HL-60 (cell line): ENCODE measurements around the gene SUCO.

Experiments used
- DNase-seq, 2 experiments: peaks; one replicate each; pipeline ENCODE4 v3.0.0-alpha.2; 2010 to 2020; ENCODE audit warnings: low read depth in 1 of 2, low spot score in 1 of 2
- H3K27ac ChIP-seq: fragments of 250-450 bp; sonication (Bioruptor Pico); replicated peaks from 2 replicates; pipeline ENCODE4 v1.5.1; 2020; ENCODE audit warnings: mild to moderate bottlenecking, moderate library complexity
- H3K27me3 ChIP-seq: fragments of 250-450 bp; sonication (Bioruptor Pico); 2 replicates; pipeline ENCODE4 v1.5.1; 2021; ENCODE audit warnings: mild to moderate bottlenecking, moderate library complexity; ENCODE audit not compliant: insufficient read depth, poor library complexity, severe bottlenecking
- H3K4me3 ChIP-seq: replicated peaks from 2 replicates; pipeline ENCODE4 v1.5.1; 2011; ENCODE audit warnings: mild to moderate bottlenecking, control low read depth, low read length; ENCODE audit not compliant: insufficient read depth
- GABPA ChIP-seq: IDR thresholded peaks from 2 replicates; pipeline ENCODE4 v1.6.1; 2012; ENCODE audit warnings: low read depth
- POLR2AphosphoS5 ChIP-seq: IDR thresholded peaks from 2 replicates; pipeline ENCODE4 v1.6.1; 2012; ENCODE audit warnings: low read depth
- SPI1 ChIP-seq: IDR thresholded peaks from 2 replicates; pipeline ENCODE4 v1.6.1; 2012; ENCODE audit warnings: low read depth, mild to moderate bottlenecking, borderline replicate concordance
- TF ChIP-seq, protein P1 (sequence below): IDR thresholded peaks from 2 replicates; pipeline ENCODE4 v1.6.1; 2012; ENCODE audit warnings: low read depth; ENCODE audit not compliant: insufficient replicate concordance
- TF ChIP-seq, protein P2 (sequence below): IDR thresholded peaks from one replicate; pipeline ENCODE4 v1.5.1; 2011; ENCODE audit warnings: low read length, control low read depth, inconsistent platforms; ENCODE audit not compliant: insufficient read depth

The SUCO gene

DNA sequence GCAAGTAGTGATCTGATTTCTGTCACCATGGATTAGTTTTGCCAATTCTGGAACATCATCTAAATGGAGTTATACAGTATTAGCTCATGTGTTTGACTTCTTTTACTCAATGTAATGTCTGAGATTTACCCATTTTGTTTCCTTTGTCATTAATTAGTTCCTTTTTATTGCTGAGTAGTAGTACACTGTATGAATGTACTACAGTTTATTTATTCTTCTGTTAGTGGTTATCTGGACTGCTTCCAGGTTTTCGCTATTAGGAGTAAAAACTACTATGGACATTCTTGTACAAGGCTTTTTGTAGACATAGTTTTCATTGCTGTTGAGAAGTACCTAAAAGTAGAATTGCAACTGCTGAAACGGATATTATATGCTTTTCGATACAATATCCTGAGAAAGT, 14.1 kb downstream of the SUCO start:
- H3K4me3 ChIP-seq, result no peak overlapping the region
- TF ChIP-seq SPI1 (no peak), GABPA (no peak), POLR2AphosphoS5 (no peak)
- TF ChIP-seq, protein P1, sequence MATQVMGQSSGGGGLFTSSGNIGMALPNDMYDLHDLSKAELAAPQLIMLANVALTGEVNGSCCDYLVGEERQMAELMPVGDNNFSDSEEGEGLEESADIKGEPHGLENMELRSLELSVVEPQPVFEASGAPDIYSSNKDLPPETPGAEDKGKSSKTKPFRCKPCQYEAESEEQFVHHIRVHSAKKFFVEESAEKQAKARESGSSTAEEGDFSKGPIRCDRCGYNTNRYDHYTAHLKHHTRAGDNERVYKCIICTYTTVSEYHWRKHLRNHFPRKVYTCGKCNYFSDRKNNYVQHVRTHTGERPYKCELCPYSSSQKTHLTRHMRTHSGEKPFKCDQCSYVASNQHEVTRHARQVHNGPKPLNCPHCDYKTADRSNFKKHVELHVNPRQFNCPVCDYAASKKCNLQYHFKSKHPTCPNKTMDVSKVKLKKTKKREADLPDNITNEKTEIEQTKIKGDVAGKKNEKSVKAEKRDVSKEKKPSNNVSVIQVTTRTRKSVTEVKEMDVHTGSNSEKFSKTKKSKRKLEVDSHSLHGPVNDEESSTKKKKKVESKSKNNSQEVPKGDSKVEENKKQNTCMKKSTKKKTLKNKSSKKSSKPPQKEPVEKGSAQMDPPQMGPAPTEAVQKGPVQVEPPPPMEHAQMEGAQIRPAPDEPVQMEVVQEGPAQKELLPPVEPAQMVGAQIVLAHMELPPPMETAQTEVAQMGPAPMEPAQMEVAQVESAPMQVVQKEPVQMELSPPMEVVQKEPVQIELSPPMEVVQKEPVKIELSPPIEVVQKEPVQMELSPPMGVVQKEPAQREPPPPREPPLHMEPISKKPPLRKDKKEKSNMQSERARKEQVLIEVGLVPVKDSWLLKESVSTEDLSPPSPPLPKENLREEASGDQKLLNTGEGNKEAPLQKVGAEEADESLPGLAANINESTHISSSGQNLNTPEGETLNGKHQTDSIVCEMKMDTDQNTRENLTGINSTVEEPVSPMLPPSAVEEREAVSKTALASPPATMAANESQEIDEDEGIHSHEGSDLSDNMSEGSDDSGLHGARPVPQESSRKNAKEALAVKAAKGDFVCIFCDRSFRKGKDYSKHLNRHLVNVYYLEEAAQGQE, result no peak
- TF ChIP-seq, protein P2, sequence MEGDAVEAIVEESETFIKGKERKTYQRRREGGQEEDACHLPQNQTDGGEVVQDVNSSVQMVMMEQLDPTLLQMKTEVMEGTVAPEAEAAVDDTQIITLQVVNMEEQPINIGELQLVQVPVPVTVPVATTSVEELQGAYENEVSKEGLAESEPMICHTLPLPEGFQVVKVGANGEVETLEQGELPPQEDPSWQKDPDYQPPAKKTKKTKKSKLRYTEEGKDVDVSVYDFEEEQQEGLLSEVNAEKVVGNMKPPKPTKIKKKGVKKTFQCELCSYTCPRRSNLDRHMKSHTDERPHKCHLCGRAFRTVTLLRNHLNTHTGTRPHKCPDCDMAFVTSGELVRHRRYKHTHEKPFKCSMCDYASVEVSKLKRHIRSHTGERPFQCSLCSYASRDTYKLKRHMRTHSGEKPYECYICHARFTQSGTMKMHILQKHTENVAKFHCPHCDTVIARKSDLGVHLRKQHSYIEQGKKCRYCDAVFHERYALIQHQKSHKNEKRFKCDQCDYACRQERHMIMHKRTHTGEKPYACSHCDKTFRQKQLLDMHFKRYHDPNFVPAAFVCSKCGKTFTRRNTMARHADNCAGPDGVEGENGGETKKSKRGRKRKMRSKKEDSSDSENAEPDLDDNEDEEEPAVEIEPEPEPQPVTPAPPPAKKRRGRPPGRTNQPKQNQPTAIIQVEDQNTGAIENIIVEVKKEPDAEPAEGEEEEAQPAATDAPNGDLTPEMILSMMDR, result no peak
- DNase-seq, result no peak
- H3K27me3 ChIP-seq, result no peaks in the 10 kb centered on the region
- no peak overlapping the region for H3K27ac ChIP-seq

DNA sequence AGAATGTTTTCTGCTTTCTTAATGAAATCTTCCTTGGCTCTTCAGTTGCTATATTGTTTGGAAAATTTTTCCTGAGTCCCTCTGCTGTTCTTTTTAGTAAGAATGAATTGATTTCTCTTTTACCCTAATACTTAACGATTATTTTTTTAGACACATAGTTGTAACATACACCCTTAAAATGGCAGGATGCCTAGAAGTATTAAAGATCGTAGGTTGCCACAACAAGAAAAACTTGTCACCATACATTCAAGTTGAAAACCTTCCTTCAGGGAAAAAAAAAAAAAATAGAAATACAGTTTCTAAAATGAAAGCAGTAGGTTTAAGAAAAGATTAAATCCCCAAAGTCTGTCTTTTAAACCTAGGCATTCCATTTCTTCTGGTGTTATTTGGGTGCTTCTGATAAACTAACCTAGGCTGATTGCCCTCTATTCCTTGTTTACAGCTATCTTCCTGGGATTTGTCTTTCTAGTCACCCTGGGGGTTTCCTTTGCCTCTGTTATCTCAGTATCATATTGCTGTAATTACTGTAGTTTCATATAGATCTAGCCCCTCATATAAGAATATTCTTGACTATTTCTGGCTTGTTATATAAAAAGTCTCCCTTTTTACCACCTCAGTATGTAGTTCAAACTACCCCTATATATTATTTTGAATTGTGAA, 16.8 kb downstream of the SUCO start:
- no peak overlapping the region for H3K4me3 ChIP-seq
- H3K27ac ChIP-seq, result no peak overlapping the region
- TF ChIP-seq SPI1, result no peak
- no peak for DNase-seq
- H3K27me3 ChIP-seq, result no peaks in the 10 kb centered on the region

DNA sequence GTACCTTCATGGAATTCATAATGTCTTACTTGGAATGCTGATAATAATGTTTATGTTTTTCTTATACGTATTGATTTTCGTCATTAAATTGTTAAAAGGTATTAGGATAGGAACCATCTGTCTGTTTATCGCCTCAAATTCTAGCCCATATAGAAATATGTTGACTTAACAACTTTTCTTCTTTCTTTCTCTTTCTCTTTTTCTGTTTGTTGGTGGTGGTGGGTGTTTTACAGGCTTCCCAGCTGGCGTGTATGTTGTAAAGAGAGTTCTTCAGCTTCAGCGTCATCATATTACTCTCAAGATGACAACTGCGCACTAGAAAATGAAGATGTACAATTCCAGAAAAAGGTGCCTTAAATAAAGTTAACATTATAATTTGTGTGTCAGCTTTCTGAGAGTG, 18.3 kb downstream of the SUCO start:
- Histone ChIP-seq H3K4me3 (no peak overlapping the region), H3K27me3 (no peaks in the 10 kb centered on the region), H3K27ac (no peak overlapping the region)
- TF ChIP-seq SPI1, result no peak
- no peak for DNase-seq

DNA sequence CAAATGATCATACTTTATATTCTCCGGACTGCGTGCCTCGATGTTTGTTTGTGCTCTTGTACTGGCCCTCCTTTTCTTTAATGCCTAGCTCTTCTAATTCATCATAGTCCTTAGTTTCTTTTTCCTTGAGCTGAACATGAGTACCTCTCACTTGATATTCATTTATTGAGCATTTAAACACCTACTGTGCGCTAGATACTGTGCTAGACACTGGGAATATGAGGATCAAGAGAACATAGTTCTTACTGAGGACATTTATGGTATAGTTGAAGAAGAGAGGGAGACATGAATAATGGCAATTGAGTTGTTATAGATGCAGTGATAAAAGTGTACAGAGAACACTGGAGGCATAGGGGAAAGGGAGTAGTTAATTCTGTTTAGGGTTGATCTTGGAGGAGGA, 22.0 kb downstream of the SUCO start:
- TF ChIP-seq, protein P2, result no peak
- no peak for TF ChIP-seq SPI1
- no peak for TF ChIP-seq GABPA
- TF ChIP-seq, protein P1, result no peak
- no peak for TF ChIP-seq POLR2AphosphoS5
- H3K27ac ChIP-seq, result no peak overlapping the region
- DNase-seq, result no peak

DNA sequence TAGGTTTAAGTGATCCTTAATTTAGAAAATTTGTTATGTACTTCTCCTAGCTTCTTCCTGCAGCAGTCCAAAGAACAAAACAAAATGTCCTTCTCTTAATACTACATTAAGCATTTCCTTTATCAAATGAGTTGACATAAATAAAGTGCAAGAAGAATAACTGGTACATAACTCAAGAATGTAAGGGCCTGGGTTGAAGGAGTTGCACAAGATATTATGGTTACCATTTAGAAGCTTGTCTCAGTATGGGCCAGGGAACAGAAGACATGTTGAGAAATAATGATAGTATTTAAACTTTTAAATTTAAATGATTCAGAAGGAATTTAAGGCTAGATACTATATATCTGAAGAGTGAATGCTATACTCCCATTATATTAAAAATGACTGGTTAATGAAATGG, 23.5 kb downstream of the SUCO start:
- TF ChIP-seq SPI1, result no peak
- TF ChIP-seq, protein P1, result no peak
- TF ChIP-seq POLR2AphosphoS5, result no peak
- TF ChIP-seq GABPA, result no peak
- TF ChIP-seq, protein P2, result no peak
- Histone ChIP-seq H3K4me3 (no peak overlapping the region), H3K27ac (no peak overlapping the region), H3K27me3 (no peaks in the 10 kb centered on the region)
- DNase-seq, result no peak

More for the DNA sequence above, 22.0 kb downstream of the SUCO start:
- Histone ChIP-seq H3K27me3 (no peaks in the 10 kb centered on the region), H3K4me3 (no peak overlapping the region)
